Activated T-helper 1 cell treated with Interleukin-2 at 50 U/mL for 16 hours (primary cell): Measurements from ENCODE around the gene NTF3.

ENCODE experiments used
- DNase-seq: peaks from one replicate; pipeline ENCODE4 v3.0.0-alpha.2; 2020; ENCODE audit warnings: low read depth

The NTF3 gene

DNA sequence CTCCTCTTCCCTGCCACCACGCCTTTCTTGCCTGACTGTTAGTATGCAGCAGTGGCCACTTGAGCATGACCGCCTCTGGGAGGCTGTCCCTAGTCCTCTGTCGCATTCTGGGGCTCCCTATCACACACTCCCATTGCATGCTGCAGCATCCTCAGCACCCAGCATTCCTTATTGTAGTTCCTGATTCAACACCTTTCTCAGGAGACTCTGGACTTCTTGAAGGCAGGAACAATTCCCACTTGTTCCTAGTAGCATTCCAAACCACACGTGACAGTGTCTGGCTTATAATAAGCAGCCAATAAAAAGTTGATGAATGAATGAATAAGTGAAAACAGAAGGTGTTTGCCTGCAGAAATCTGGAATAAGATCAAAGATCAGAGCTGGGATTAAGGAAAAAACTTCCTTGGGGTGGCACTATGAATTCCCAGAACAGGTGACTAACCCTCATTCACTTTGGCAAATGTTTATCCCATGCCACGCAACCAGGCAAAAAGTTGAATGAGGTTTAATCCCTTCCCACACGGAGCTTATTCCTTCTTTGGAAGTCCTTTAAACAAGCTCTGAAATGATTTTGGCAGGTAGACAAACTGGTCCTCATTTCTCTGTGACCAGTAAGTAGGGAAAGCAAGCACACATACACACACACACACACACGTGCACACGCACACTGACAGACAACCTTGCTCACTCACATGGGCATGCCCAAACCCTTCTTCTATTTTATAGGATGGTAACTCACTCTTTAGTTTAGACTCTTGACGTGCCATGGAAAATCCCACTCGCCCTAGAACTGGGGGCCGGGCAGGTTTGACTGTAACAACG is 26.5 kb downstream of the NTF3 start:
- DNase-seq, result no peak

DNA sequence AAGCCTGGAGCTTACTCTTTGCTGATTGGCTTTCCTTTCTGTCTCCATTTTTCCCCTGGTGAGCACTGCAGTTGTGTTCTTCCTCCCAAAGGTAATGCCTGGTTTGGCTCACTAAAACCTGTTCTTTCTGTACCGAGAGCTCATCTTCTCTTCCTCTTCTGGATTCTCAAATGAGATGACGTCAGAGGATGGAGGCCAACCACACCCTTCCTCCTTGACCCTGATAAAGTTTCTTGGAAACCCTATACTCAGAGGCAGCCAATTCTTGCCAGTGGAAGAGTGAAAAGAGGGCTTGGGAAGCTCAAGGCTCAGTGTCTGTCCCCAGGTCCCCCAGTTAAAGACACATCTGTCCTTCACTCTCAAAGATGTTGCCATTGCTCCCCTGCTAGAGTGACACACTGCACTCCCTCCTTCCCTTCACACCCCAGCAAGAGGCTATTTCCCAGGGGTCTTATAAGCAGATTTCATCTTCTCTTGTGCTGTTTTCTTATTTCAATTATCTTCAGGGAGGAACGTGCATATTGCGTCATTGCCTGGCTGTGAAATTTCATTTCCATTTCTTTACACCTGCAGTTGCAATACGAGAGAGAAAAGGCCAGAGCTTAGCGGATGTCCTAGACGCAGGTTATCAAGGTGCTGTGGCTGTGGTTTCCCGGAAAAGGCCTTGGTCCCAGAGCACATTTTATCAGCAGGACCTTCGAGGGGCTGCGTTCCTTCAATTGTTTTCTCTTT is 27.3 kb downstream of the NTF3 start:
- DNase-seq, result no peak

DNA sequence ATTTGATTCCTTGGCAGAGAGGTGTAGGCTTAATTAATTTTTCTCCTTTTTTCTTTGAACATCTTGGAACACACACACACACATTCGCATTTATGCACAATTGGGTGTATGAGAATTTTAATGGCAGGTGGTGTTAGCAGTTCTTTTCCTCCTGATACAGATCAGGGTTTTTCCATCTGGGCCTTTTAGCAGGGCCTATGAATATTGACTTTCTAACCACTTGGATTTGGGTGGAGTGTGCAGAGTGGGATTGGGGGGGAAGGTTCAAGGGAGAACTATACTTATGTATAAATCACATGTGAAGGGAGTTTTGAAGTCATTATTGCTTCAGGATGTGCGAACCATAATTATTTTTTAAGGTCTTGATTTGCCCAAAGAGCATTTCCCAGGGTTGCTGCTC is 28.9 kb downstream of the NTF3 start:
- DNase-seq, result no peak

DNA sequence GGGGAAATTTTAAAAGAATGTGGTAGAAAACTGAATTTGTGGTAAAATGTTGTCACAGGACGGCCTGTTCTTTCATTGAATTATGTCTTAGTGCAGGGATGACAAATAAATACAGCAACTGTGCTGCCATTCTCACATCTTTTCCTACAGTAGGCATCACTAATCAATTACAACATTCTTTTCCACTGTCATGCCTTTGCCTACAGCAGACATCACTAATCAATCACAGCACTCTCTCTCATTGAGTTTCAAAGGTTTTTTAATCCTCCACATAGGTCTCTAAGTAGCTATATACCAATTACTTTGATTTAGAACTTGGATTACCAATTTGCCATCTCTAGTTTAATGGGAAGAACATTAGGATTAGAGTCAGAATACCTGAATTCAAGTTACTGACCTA is 30.1 kb downstream of the NTF3 start:
- no peak for DNase-seq

DNA sequence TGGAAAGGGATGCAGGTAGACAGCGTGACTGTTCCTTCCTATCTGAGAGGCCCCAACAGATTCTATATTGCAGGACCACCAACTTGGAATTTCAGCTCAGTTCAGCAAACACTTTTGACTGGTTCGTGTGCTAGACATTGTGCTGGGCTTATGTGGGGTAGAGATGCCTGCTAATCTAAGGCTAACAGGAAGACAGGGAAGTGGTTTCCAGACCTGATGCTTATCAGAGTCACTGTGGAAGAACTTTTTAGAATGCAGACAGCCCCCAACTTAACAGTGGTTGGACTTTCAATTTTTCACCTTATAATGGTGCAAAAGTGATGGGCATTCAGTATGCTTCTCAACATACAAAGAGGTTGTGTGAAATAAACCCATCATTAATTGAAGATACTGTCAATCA is 32.2 kb downstream of the NTF3 start:
- DNase-seq, result no peak

DNA sequence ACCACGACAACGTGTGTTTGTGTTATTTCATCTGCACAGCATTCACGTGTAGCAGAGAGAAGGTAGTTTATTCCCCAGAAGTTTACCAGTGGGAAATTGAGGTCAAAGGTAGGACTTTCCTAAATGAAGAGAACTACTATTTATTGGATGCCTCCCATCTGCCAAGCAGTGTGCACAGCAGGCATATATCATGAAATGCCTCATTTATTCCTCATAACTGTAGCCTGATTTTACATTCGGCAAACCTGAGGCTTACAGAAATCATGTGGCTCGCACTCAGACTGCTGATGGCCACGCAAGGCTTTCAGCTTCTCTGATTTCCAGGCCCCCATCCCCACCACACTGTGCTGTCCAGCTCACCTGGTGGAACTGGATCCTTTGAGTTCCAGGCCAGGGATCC is 33.5 kb downstream of the NTF3 start:
- DNase-seq, result no peak

DNA sequence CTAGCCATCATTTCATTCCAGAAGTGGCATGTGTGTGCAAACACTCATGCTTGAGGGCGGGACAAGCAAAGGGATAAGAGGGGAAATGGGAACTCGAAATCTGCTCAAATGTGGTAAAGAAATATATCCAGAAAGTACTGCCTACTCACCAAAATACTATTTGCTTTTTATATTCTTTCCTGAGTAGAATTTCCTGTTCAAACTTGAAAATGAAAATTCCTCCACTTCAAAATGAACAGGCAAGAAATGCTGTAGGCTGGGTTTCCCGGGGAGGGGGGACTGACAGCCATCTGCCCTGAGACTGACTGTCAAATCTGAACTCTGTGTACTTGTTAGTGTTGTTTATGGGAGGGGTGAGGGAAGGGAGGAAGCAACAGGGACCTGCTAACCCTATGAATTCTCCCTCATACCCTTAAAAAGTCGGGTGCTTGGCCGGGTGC is 34.6 kb downstream of the NTF3 start:
- DNase-seq, result no peak

DNA sequence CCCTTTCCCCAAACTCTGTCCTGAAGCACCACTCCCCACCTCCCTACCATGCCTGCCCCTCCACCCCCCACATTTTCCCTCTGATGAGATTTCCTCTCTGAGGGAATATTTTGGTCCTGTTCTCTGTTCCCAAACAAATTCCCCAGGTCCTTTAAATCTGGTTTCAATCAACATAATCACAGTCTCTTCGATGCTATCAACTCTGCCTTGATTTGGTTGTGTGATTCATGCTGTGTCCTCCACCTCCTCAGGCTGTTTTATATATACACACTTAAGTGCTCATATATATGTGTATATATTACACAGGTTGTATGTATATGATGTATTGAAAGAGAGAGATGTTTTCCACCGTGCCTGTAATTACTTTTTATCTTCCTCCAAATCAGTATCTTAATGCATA is 36.0 kb downstream of the NTF3 start:
- no peak for DNase-seq

DNA sequence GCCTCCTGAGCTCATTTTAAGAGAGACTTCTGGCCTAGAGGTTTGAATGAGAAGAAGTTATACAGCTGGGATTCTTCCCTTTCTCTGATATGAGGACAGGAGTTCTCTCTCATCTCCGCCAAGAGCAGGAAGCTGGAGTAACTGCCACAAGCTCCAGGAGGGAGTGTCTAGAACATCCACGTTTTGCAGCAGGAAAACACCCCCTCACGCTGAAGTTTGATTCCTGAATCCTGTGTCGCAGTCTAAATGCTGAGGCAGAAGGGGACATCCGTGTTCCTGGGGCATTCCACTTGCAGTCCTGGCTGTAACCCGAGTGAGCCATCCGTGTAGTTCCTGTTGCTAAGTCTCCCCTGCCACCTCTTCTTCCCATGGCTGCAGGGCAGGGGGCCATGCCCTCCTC is 38.3 kb downstream of the NTF3 start:
- no peak for DNase-seq

DNA sequence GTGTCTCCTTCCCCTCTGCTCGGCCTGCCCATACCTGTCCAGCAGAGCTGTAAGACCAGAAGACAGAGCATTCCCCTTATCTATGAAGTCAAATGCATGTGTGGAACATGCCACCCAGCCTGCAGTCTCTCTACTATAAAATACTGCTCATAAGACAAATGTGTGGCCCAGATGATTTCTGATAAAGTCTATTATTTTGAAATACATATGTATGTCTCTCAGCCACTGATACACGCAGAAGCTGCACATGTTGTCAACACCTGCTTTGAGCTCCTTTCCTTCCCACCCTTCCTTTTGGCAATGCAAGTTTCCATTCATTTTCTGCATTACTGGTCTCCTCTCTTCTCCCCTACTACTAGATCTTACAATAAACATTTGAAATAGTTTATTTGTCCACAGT is 38.8 kb downstream of the NTF3 start:
- DNase-seq, result no peak

DNA sequence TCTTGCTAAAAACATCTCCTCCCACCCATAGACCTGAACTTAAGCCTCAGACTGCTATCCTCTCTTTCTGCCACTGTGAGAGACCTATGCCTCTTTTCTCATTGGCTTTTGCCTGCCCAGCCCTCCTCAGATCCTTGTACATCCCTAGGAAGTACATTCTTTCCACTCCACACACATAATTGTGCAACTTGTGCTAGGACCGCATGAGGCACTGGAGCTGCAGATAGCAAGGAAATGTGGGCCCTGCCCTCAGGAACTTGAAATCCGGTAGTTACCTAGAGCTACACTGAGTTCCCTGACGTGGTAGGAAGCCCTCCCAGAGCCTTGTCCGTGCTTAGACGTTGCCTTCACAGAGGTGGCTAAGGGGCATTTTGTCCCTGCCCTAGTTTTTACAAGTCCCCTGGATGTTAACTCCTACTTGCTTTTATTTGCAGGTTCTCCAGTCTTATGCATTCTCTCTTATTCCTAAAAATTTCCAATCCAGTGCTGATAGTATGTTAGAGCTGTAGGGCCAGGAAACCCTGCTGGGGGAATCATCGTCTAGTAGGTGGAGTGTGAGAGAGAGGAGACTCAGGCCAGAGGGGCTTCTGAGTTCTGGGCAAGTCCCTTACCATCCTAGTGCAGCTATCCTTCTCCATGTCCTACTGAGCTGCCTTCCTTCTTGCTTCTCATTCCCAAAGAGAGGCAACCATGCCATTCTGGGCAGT is 41.3 kb downstream of the NTF3 start:
- DNase-seq, result no peak

DNA sequence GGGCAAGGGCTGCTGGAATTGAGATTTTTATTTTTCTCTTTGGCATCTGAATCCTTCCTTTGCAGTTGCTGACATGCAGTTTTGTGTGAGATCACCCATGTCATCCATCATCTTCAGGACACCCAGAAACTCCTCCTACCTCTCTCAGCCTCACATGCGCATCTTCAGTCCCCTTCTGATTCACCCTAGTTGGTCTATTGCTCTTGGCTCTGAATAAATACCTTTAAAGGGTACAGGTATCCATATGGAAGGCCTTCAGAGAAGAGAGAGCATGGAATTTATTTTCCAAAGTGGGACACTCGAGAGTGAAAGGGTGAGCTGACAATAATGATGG is 41.8 kb downstream of the NTF3 start:
- no peak for DNase-seq

DNA sequence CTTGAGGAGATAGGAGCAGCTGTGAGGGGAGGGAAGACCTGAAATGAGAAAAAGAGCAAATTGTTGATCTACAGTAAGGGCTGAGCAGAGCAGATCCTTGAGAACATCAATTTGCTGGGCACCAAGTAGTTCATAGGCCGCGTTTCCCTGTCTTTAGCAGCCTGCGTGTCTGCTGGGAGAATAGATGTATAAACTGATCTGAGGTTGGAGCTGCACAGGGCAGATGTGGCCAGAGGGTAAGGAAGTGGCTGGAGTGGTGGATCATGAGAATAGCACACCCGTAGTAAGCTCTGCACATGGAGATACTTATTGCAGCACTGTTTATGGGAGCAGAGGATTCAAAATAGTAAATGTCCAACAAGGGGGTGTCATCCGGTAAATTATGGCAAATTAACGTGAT is 44.4 kb downstream of the NTF3 start:
- no peak for DNase-seq

DNA sequence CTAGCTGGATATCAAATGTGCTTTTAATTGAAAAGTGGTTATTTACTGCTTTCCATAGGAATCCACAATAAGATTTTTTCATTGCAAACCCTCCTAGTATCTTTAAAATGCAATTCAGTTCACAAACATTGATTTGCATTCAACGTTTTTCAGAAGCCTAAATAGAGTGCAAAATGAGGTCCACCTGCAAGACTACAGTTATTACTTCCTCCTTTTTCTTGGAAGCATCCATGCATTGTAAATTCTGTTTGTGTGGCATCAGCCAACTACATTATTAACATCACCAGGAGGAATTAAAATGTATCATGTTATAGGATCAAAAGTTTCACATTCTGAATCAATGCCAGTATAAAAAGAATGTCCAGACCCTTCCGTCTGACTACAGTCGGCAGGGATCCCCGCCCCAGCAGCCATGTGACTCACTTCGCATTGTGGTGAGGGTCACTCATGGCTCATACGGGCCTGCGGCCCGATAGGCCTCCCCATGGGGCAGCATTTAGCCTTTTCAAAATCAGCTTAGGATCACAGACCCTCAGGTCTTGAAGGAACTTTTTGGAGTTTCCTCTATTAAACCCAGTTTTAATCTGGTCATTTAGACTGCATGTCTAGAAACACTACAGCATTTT is 46.3 kb downstream of the NTF3 start:
- DNase-seq, result no peak

DNA sequence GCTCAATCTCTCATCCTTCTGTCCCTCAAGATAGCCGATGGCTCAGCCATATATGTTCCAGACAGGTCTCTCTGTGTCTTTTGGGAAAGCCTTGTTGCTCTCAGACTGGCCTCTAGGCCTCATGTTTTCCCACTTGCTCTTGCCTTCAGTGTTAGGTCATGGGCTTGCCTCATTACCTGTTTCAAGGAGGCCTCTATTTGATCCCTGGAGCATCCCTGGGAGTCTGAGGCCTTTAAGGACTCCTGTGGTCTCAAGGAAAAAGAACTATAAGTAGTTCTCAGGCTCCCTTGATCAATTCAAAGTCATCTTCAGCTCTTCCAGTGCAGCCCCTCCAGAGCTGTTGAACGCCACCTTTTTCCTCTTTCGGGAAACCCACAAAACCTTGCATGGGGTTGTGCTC is 47.9 kb downstream of the NTF3 start:
- DNase-seq, result no peak

DNA sequence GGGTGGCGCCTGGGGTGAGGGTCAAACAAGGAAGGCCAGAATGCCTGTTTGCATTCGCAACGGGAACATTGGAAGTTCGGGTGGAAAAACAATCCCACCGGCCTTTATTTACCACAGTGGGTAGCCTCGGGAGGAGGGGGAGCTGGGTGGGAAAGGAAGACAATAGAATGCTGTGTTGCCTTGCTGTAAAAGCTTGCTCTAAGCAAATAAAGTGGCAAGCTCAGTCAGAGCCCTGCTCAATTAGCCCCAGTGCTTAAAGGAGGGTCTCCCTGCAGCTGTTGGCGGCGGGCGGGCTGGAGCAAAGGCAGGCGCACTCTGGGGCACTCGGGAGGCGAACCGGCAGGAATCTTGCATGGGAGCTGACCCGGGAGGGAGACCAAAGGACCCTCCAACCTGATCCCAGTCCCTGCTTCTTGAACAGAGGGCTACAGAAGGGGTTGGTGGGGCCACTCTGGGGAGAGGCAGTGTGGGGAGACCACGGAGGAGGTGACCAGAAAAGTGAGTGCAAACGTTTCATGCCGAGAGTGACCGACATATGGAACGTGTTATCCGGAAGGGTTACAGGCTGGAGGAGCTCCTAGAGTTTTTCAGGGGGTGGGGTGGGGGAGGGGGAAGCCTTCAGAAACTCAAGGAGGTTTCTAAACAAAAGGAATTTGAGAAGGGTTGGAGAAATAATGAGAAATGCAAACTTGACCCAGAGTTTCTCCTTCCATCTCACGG is 48.5 kb downstream of the NTF3 start:
- DNase-seq, result no peak

DNA sequence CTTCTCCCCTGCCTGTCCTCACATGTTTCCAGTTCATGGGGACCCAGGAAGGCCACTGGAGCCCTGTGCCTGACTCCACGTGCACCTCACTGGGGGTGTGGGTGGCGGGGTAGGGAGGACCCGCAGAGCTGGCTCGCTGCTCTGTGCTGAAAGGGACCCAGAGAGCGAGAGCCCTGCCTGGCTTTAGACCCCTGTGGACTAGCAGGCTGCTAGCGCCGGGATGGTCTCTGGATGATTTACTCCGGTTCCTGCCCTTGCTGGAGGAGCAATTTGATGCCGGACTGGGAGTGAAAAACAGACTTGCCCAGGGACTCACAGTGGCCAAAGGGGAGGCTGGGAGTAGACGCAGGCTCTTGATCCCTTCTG is 49.0 kb downstream of the NTF3 start:
- DNase-seq, result no peak

DNA sequence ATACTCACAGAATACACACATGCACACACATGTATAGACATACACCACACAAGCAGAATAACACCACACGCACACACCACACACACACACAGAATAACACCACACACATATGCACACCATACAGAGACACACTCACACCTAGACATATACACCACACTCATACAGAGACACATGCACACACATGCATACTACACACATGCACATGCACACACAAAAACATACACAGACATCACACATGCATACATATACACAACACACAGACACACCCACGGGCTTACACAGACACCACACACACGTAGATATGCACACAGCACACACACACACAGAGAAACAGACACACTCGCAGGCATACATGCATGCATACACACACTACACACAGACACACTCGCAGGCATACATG is 49.7 kb downstream of the NTF3 start:
- no peak for DNase-seq

DNA sequence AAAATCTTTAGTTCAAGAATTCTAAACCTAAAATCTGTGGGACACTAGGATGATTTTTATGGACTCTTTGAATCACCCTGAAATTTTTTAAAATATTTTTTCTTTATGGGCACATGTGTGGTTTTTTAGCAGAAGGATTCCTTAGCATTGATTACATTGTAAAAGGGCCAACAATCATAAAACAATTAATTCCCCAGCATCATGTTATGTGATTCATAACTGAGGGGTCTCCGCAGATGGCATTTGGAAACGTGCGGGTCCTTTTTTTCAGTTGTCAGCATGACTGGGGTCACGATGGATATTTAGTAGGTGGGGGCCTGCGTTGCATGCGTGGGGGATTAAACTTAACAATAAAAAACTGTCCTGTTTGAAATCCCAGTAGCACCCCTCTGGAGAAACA is 52.5 kb downstream of the NTF3 start:
- DNase-seq, result no peak

DNA sequence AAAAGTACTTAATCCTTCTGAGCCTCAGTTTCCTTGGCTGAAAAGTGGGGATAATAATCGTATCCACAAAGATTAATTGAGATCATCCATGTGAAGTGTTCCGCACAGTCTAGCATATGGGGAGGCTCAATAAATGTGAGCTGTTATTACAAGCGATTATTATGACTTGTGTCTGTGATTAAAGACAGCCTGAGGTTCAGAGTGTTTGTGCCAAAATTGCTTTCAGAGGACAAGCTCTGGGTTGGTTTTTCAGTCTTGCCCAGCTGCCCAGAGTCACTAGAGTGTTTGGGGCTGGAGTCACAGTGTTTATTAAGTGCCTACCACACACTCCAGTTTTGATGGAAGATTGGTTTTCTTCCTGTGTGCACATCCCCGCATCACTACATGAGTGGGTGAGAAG is 53.5 kb downstream of the NTF3 start:
- no peak for DNase-seq

DNA sequence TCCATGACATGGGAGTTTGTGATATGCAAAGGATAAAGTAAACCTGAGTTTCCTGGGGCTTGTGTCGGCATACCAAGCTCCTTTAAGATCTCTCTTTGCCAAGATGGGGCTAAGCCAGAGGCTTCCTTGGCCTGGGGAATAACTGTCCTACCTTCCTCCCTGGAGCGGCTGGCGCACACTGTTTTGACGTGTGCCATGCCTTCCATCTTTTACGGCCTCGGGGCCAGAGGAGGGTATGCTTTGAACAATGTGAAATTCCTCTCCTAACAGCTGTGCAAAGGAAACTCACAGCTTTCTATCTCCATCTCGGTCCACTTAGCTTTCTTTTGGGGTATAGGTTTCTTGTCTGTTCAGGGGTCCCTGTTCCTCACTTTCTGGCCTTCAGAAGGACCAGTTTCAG is 55.2 kb downstream of the NTF3 start:
- DNase-seq, result no peak

DNA sequence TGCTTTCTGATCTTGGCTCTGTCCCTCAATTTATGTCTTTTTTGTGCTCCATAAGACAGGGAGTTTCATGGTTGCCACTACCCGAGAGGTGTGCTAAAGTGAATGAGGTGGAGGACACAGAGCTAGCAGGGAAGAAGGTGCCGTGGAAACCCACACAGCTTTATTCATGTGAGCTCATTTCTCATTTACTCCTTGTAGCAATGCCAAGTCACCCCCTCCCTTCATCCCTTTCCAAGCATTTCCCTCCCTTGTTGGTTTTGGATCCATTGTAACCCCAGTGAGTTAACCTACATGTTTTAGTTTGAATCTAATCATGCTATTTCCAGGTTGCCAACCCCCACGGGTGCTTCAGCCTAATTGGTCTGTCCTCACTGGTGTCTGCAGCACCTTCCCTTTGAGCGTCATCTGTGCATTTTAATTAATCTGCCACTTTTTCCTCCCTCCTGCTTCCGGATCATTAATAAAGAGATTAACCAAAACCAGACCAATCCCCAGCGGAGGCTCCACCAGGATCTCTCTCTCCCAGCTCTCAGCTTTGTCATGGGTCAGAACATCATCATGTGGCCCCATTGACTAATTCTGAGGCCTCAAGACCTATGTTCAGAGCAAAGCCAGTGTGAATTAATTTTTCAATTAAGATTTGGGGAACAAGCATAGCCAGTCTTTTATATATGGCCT is 56.2 kb downstream of the NTF3 start:
- DNase-seq, result no peak
